Measurements from ENCODE around the gene CLSTN3.

GRCh38 chr12:7158781-7159609 lies 28.8 kb downstream of the CLSTN3 start:
- no peak for TF ChIP-seq CTCF (conservative IDR thresholded peaks at IDR 0.05; ENCODE audit: low read depth in 2 of 2)
- TF ChIP-seq CREB1 (CRISPR knock-in tag; IDR thresholded peaks at IDR 0.05; ENCODE audit: low read depth), result no peak
- TF ChIP-seq, protein P1, sequence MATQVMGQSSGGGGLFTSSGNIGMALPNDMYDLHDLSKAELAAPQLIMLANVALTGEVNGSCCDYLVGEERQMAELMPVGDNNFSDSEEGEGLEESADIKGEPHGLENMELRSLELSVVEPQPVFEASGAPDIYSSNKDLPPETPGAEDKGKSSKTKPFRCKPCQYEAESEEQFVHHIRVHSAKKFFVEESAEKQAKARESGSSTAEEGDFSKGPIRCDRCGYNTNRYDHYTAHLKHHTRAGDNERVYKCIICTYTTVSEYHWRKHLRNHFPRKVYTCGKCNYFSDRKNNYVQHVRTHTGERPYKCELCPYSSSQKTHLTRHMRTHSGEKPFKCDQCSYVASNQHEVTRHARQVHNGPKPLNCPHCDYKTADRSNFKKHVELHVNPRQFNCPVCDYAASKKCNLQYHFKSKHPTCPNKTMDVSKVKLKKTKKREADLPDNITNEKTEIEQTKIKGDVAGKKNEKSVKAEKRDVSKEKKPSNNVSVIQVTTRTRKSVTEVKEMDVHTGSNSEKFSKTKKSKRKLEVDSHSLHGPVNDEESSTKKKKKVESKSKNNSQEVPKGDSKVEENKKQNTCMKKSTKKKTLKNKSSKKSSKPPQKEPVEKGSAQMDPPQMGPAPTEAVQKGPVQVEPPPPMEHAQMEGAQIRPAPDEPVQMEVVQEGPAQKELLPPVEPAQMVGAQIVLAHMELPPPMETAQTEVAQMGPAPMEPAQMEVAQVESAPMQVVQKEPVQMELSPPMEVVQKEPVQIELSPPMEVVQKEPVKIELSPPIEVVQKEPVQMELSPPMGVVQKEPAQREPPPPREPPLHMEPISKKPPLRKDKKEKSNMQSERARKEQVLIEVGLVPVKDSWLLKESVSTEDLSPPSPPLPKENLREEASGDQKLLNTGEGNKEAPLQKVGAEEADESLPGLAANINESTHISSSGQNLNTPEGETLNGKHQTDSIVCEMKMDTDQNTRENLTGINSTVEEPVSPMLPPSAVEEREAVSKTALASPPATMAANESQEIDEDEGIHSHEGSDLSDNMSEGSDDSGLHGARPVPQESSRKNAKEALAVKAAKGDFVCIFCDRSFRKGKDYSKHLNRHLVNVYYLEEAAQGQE (IDR thresholded peaks at IDR 0.05; ENCODE audit: unreplicated experiment), result no peak
